IMR-90 (cell line): ENCODE measurements around the gene UPB1. TPM values are rescaled to one million over a fixed set of nuclear protein-coding genes. Genes with fewer than 3 reads are reported as not detected.

Experiments
- FOS ChIP-seq: fragments of 150-350 bp; IDR thresholded peaks from 2 replicates; pipeline ENCODE4 v1.6.1; 2016; ENCODE audit warnings: low read depth, low read length
- polyA plus RNA-seq, 3 experiments: library from polyadenylated mRNA; depleted of rRNA; stranded (reverse); fragments of >200 nt; gene quantifications; 2 replicates each; pipeline ENCODE4 v1.2.3, GENCODE V29; 2012; ENCODE audit warnings: low replicate concordance in 1 of 3
- total RNA-seq: library from RNA; depleted of rRNA; stranded (reverse); fragments of >200 nt; gene quantifications from 2 replicates; pipeline ENCODE4 v1.2.3, GENCODE V29; 2012
- TF ChIP-seq, protein P1 (sequence below): fragments of 150-350 bp; IDR thresholded peaks from 2 replicates; pipeline ENCODE4 v1.6.1; 2016; ENCODE audit warnings: low read depth, mild to moderate bottlenecking, low read length, moderate library complexity, borderline replicate concordance

UPB1 gene
- total and polyA plus RNA-seq, 2 of the 4 experiments (the other 2 are of a cell fraction), result under 0.01 to 0.02 TPM

DNA sequence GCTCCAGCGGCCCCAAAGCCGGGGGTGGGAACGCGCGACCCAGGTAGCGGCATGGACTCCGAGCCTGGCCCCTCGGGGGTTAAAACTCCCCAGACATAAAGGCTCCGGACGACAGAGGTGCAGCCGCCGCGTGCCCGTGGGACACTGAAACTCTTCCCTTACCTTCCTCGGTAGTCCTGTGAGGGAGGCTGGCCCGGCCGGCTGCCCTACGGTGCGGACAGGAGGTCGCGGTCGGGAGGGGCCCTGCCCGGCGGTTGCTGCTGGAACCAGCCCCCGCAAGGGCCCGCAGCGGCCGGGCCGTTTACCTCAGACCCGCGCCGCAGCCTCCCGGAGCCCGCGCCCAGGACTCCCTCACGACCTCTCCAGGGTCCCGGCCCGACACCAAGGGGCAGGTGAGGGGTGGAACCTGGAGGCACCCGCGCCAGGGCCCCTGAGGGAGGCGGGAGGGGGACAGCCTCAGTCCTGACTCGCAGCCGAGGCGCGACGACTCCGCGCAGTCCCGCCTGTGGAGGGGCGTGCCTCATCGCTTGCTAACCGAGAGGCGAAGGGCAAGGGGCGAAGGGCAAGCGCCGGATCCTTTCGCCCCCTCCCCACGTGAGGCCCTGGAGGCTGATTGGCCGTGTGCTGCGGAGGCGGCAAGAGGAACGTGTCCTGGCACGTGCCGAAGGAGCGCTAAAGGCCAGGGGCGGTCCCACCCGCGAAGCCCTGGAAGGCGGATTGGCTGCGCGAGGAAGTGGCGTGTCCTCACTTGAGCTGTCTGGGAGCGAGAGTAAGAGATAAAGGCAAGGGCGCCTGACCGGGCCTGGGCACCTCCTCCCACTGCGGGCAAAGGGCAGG, at the start of gene UPB1 (continued):
- TF ChIP-seq, protein P1, sequence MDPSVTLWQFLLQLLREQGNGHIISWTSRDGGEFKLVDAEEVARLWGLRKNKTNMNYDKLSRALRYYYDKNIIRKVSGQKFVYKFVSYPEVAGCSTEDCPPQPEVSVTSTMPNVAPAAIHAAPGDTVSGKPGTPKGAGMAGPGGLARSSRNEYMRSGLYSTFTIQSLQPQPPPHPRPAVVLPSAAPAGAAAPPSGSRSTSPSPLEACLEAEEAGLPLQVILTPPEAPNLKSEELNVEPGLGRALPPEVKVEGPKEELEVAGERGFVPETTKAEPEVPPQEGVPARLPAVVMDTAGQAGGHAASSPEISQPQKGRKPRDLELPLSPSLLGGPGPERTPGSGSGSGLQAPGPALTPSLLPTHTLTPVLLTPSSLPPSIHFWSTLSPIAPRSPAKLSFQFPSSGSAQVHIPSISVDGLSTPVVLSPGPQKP, result no peak
- TF ChIP-seq FOS, result no peak
